ENCODE results near the gene NME4. TPM values are rescaled to one million over a fixed set of nuclear protein-coding genes. Genes with fewer than 3 reads are reported as not detected.

Gene NME4
- total and polyA plus RNA-seq, 11 donors, result 37.5 to 103 (median 73.8) TPM

DNA sequence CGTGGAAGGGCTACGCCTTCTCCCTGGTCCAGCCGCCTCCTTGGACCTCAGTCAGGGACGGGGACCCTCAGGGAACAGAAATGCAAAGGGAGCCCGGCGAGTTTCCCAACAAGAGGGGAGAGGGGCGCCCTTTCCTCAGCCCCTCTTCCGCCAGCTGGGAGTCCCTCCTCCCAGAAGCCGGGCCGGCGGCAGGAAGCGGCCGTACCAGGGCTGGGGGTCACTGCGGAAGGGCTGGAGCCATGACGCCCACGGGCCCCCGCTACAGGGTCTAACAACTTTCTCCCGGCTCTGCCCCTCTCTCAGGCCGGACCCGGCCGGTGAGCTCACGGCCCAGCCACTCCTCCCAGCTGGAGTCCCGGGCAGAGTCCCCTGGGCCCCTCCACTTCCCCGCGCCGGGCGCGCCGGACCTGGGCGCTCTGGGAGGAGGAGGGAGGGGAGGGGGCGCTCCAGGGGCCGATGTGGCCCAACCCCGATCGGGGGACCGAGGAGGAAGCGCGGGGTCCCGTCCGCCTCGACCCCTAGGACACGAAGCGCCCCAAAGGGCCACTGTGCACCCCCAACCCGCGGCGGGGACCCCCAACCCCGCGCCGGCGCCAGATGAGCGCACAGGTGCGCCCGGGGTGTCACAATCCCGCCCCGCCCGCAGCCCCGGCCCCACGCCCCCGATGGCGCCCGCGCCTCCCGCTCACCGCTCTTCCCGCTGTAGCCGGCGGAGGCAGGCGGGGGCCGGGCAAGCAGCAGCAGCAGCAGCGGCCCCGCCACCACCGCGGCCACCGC lies 15.8 kb upstream of the NME4 start:
- ATAC-seq (peak in 3 of 4 donors; percentile 36 to 43 (median 38)), DNase-seq (peak in 3 of 5 donors; percentile 25 to 76 (median 57))
- TF ChIP-seq, protein P1, sequence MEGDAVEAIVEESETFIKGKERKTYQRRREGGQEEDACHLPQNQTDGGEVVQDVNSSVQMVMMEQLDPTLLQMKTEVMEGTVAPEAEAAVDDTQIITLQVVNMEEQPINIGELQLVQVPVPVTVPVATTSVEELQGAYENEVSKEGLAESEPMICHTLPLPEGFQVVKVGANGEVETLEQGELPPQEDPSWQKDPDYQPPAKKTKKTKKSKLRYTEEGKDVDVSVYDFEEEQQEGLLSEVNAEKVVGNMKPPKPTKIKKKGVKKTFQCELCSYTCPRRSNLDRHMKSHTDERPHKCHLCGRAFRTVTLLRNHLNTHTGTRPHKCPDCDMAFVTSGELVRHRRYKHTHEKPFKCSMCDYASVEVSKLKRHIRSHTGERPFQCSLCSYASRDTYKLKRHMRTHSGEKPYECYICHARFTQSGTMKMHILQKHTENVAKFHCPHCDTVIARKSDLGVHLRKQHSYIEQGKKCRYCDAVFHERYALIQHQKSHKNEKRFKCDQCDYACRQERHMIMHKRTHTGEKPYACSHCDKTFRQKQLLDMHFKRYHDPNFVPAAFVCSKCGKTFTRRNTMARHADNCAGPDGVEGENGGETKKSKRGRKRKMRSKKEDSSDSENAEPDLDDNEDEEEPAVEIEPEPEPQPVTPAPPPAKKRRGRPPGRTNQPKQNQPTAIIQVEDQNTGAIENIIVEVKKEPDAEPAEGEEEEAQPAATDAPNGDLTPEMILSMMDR (IDR thresholded peaks at IDR 0.05), result no peak
- TF ChIP-seq POLR2A (IDR thresholded peaks at IDR 0.05), result no peak
- Histone ChIP-seq H3K4me1 (peaks cover 0 to 56% (median 29%) of the 10 kb centered on the region in 12 donors), H3K27ac (peak overlapping the region in 11 of 12 donors; percentile 57 to 83 (median 70)), H3K9me3 (no peaks in the 10 kb centered on the region), H3K4me3 (peak overlapping the region; percentile 69 to 100 (median 83)), H3K36me3 (peaks cover 0 to 15% (median 7%) of the 10 kb centered on the region in 9 donors), H3K27me3 (no peaks in the 10 kb centered on the region)
- intact Hi-C loops (cut with DNase I), result no loop called here
- WGBS, 4 donors, result 1% methylated on average over 41 to 73 of the region's 73 CpGs; no CpG with 5 or more reads in 1 of the 4 donors

DNA sequence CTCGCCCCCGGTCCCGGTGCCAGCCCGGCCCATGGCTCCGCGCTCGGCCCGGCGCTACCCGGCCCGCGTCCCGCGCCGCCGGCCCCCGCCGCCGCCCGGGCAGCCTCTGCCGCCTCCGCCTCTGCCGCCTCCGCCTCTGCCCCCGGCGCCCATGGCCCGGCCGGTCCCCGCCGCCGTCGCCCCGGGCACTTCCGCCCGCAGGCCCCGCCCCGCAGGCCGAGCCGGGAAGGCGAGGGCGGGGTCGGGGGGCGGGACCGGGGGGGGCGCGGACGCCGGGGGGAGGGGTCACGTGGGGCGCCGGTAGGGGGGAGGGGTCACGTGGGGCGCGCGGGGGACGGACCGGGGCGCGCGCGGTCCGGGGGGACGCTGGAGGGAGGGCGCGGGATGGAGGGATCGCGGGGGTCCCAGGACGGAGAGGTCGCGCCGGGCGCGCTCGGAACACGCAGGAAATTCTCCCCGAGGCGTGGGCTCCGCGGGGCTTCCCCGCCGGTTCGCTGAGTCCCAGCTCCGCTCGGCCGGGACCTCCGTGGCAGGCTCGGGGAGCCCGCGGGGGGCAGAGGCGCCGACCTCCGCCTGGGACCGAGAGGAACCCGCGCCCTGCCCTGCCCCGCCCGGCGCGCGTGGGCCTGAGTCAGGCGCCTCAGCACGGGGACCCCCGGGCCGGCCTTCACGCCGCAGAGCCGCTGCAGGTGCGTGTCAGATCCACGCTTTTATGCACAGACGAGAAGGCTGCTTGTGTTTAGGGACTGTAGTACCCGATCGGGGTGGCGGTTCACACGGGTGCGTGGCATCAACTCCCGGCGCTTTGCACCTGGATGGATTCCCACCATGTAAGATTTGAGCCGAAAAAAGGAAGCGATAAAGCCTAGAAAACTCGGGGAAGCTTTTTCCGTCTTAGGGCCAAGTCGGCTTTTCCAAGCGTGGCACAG lies 14.9 kb upstream of the NME4 start, which contains the start of gene PGAP6:
TSS of gene PGAP6 (minus strand) at position 190 of the 929 bp plus-strand sequence. CDS start at position 33, 157 bp downstream.
- intact Hi-C loops (cut with DNase I), result loop anchor here in 1 of 10 donors (2.0 kb wide), 1 partner anchor 15 kb away; the partner anchor contains the start of gene NME4
- ATAC-seq, result peak; percentile 43 to 80 (median 68)
- TF ChIP-seq POLR2A (IDR thresholded peaks at IDR 0.05), result peak in 1 of 2 donors; percentile 62
- TF ChIP-seq, protein P1 (IDR thresholded peaks at IDR 0.05), result no peak
- 0 to 1% (median 0%) methylated on average over 8 to 123 of the region's 123 CpGs for whole genome bisulfite sequencing, 4 donors
- Histone ChIP-seq H3K36me3 (peaks cover 0 to 7% (median 0%) of the 10 kb centered on the region in 9 donors), H3K9me3 (no peaks in the 10 kb centered on the region), H3K27ac (peak within 1 kb of the TSS; percentile 54 to 92 (median 83)), H3K27me3 (no peaks in the 10 kb centered on the region), H3K4me3 (peak within 1 kb of the TSS; percentile 70 to 100 (median 90)), H3K4me1 (peaks cover 0 to 56% (median 29%) of the 10 kb centered on the region in 12 donors)
- DNase-seq, result peak in 4 of 5 donors; percentile 72 to 84 (median 79)

DNA sequence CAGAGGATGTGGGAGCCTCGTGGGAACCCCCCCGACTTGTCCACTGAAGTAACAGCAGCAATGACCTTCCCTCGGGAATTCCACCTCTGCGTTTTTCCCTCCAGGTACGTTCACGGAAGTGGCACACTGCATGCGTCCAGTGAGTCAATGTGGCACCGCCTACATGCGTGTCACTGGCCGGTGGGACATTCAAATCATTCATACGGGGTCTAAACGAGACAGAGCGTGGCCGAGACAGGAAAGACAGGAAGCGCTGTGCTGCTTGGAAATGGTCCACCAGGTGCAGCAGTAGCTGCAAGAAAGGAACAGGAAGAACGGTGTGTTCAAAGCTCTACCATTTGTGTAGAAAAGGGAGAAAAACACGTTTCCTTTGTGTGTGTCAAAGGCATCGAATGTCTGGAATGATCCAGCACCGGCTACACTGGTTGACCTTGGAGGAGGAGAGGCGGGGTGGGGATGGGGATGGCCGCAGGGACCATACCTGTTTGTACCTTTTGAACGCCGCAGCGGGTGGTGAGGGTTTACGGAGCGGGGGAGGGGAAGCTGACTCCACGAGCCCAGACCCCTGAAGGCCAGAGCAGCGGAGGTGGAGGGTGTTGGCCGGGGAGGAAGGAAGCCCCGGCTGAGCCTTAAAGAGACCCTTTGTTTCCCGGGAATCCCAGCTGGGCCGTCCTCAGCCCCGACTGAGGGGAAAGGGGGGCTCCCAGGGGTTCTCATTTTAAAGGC lies 13.5 kb upstream of the NME4 start:
- H3K4me1 ChIP-seq, result peaks cover 0 to 62% (median 31%) of the 10 kb centered on the region in 12 donors
- ATAC-seq (peak in 1 of 4 donors; percentile 31), DNase-seq (peak in 2 of 5 donors; percentile 20 to 27)
- peak overlapping the region in 10 of 12 donors; percentile 68 to 99 (median 86) for H3K4me3 ChIP-seq
- H3K9me3 ChIP-seq, result no peaks in the 10 kb centered on the region
- 48 to 63% (median 49%) methylated on average over 28 to 33 of the region's 33 CpGs for WGBS, 4 donors
- H3K27ac ChIP-seq, result peak overlapping the region in 11 of 12 donors; percentile 31 to 90 (median 53)
- no peaks in the 10 kb centered on the region for H3K36me3 ChIP-seq
- intact Hi-C loops (cut with DNase I), result loop anchor here in 1 of 10 donors (2.0 kb wide), 1 partner anchor 13 kb away; the partner anchor contains the start of gene NME4
- no peaks in the 10 kb centered on the region for H3K27me3 ChIP-seq
- no peak for TF ChIP-seq POLR2A (IDR thresholded peaks at IDR 0.05)
- TF ChIP-seq, protein P1 (IDR thresholded peaks at IDR 0.05), result no peak
